ENCODE measurements around the gene TMEM52.
"Not testable (repeated sequence)": the region's sequence is repeated elsewhere in the genome, so short reads cannot be mapped to it uniquely, and the experiment has no call there.

Gene TMEM52

DNA sequence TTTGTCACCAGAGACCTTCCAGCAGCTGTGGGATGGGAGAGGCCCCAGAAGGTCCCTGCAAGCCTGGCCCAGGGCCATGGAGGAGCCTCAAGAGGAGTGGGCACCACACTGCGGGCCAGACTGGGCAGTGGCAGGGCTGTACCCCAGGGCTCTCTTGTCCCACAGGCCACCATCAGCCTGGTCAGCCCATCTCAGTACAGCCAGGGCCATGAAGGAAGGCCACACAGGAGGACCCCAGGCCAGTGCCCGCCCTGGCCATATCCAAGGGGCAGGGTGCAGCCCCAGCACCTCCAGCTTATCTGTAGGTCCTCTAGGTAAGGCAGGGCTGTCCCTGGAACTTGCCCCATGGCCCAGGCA lies 25.1 kb downstream of the TMEM52 start:
- no peak for DNase-seq (ENCODE audit: low spot score)

DNA sequence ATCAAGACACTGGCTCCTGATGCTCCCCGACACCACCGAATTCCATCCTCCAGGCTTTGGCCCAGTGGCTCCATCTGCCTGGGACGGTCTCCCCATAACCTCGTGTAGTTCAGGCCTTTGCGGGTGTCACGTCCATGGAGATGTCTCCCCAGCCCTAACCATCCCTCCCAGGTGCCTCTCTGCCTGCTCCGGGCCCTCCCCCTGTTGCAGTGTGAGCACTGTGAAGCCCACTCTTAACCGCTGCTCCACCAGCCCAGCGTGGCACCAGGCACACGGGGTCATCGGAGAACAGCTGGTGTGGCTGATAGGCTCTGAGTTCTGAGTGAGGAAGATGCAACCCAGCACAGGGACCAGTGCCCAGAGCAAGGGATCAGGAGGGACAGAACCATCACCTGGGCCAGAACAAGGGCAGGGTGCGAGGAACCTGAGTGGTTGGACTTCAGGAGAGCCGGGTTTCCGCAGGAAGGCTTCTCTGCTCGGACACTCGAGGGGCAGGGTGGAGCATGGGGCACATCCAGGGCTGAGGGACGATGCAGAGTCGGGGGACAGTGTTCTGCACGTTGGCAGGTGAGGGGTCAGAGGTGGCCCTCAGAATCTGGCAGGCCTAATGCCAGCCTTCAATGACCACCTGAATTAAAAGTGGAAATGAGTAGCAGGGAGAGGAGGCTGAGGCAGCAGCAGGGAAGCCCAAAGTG lies 25.6 kb downstream of the TMEM52 start:
- no peak for DNase-seq (ENCODE audit: low spot score)

DNA sequence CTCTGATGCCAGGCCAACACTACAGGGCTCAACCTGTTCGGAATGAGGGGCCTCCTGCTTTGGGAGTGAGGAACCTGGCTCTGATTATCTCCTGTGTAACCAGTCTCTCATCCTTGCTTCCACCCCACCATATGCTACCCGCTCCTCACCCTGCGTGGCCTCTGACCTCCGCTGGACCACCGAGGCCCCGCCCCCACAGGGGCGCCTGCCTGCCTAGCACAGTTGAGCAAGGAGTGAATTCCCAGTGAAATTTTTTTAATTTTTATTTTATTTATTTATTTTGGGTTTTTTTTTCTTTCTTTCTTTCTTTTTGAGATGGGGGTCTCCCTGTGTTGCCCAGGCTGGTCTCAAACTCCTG lies 26.3 kb downstream of the TMEM52 start:
- DNase-seq (ENCODE audit: low spot score): no peak

DNA sequence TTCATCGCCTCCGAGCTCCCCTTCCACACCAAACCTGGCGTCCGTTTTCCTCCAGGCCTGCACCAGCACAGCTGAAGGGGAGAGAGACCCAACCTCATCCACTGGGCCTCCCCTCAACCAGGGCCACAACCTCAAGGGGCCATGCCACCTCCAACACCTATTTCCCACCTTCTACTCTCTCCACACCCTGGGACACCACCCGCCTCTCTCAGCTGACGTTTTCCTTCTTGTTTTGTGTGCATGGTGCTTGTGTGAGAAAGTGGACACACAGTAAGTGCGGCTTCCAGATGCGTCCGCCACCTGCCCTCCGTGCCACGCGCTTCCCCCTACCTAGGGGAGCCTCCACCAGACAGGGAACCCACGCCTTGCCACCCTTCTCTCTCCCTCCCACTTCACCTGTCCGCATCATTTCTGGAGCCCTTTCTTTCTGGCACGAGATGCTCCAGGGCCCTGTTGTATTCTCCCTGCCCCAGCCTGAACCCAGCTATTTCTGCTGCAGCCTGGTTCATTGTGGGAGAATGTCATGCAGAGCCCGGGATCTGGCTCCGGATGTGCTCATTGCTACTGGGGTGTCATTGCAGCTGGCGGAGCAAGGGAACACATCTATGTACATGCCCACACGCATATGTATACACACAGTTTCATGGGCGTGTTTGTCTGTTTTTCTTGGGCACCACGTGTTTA lies 26.9 kb downstream of the TMEM52 start:
- no peak for DNase-seq (ENCODE audit: low spot score)

DNA sequence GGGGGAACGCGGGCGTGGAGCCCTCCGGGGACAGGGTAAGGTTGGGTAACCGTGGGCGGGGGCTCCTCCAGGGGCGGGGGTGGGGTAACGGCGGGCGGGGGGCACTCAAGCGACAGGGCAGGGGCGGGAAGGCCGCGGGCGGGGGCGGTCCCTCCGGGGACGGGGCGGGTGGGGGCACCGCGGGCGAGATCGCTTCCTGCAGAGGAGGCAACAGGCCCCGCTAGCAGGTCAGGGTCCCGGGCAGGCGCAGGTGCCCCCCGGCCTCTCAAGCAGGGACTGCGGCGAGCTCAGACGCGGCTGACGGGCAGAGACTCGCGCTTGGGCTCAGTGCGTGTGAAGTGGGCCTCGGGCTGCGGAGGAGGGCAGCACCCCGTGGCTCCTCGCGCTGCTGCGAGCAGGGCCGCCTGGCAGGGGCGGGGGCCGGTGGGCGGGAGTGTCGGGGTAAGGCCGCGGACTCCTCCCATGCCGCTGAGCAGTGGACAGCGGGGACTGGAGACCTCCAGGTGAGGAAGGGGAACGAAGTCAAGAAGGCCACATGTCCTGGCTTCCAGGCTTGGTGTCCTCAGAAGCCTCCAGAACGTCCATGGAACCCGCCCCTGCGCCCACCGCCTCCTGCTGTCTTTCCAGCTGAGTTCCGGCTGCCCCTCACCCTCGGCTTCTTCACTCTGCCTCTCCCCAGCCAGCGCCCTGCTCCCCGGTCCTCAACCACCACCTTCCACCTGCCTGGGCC lies 27.6 kb downstream of the TMEM52 start:
- peak; percentile 93 for DNase-seq (ENCODE audit: low spot score)

DNA sequence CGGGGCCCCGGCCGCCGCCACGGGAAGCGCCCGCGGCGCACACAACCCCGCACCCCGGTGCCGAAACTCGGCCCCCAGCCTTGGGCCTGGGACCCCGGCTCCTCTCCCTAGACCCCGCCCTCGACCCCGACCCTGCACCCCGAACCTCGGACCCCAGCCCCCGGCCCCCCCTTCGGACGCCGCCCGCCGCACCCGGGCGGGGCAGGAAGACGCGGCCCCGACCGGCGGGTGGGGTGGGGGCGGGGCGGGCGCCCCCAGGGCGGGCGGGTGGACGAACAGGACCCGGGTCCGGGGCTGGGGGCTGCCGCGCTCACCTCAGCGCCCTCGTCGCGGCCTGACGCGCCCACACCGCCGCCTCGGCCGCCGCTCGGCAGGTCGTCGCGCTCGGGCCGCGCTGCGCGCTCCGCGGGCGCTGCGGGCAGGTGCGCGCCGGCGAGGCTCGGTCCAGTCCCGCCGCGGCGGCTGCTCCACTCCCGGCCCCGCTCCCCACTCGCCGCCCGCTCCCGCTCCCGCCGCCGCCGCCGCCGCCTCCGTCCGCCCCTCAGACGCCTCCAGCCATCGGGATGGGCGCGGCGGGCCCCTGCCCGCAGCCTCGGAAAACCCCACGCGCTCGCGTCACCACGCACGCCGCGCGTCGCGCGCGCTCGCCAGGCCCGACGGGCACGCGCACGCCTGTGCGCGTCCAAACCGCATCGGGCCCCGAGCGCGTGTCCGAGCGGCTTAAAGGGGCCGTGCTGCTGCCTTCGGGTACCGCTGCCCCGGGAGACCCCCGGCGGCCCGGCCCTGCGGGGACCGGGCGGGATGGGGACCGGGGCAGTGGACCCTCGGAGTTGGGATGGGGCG lies 28.4 kb downstream of the TMEM52 start, which contains the start of gene GNB1:
TSS of gene GNB1 (minus strand) at position 582 of the 843 bp plus-strand sequence. CDS start 65,634 bp downstream, outside the sequence.
- DNase-seq (ENCODE audit: low spot score): peak; percentile 95

DNA sequence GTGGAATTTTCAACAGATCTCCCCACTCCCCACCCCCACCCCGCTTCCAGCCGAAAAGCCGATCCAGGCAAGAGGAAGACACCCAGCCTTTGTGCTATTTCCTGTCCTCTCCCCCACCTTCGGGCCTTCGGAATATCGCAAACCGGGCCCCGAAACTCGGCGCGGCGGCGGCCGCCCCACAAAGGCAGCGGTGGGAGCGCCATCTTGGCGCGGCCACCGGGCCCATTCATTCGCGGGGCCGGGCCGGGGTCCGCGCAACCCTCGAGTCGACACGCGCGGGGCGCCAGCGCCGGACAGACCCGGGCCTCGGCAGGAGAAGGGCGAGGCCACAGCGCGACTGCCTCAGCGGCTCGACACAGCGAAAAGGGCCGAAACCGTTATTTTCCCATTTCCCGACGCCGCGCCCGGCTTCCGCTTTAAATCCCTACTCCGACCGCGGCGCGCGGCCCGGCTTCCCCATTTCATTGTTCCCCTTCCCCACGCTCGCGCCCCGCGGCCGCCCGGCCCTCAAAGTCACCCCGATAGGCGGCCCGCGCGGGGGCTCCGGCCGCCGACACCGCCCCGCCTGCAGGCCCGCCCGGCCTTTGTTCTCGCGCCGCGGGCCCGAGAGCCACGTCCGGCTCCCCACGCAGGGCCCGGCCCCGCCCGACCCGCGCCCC lies 29.1 kb downstream of the TMEM52 start:
- no peak for DNase-seq (ENCODE audit: low spot score)

DNA sequence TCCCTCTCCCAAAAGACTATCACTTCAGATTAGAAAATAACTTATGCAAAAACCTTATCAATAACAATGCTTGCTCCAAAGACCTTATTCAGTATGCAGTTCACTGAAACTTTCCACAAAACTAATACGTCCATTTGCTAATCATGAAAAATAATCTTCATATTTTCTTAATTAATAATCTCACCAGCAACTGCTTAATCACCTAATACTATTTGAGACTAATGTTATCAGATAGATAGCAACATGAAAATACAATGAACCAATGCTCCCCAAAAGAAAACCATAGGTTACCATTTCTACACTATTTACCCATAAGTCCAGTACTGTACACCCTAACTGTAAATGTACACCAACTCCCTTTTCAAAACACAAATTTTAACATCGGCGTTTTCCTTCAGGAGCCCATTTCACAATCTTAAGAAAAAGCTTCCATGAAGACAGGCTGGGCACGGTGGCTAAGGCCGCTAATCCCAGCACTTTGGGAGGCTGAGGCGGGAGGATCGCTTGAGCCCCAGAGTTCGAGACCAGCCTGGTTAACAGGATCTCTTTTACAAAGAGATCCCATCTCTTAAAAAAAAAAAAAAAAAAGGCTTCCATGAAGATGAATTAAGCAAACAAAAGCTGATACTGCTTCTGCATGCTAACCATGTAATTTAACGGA lies 29.9 kb downstream of the TMEM52 start:
- no peak for DNase-seq (ENCODE audit: low spot score)

DNA sequence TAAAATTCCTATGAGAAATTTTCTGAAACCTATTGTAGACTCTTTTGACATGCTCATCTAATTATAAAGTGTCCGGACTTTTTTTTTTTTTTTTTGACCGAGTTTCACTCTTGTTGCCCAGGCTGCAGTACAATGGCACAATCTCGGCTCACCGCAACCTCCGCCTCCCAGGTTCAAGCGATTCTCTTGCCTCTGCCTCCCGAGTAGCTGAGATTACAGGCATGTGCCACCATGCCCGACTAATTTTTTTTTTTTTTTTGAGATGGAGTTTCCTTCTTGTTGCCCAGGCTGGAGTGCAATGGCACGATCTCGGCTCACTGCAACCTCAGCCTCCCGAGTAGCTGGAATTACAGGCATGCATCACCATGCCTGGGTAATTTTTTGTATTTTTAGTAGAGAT lies 35.2 kb downstream of the TMEM52 start:
- DNase-seq (ENCODE audit: low spot score): not testable (repeated sequence)

DNA sequence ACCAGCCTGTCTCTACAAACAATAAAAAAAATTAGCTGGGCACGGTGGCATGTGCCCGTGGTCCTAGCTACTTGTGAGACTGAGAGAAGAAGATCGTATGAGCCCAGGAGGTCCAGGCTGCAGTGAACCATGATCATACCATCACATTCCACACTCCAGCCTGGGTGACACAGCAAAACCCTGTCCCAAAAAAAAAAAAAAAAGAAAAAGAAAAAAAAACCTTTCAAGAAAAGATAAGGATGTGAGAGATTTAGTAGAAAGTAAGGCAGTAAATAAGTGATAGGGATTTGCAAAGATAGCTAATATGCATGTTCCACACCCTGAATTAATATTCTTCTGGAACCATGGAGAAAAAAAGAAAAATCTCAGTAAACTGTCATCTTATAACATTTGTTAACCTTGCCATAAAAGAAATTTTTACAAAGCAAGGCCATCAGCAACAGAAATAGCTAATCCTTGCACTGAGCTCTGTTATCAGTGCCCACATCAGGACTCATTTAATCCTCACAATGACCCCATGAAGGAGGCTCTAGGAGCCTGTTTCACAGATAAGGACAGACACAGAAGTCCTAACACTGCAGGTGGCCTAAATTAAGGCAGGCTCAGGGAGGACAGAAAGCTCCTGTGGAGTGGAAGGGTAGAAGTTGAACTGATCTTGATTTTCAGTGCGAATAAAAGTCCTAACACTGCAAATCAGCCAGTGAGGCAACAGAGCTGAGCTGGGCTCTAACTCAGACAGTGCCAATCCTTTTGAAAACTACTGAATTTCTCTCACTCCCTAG lies 35.8 kb downstream of the TMEM52 start:
- no peak for DNase-seq (ENCODE audit: low spot score)

DNA sequence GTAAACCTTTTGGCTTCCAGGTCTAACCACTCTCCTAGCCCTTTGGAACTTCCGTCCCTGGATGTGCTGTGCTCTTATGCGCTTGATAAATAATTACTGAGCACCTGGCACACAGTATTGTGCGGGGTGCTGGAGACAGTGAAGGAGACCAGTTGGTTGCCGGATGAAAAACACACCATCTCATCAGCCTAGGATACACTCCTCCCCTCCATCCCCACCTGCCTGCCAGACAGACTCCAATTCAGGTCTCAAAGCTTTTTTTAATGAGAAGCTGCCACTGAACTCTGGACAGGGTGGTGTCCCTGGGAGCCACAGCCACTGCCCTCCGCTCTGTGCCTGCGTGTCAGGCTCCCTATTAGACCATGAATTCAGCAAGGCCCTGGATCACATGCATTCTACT lies 37.4 kb downstream of the TMEM52 start:
- no peak for DNase-seq (ENCODE audit: low spot score)

DNA sequence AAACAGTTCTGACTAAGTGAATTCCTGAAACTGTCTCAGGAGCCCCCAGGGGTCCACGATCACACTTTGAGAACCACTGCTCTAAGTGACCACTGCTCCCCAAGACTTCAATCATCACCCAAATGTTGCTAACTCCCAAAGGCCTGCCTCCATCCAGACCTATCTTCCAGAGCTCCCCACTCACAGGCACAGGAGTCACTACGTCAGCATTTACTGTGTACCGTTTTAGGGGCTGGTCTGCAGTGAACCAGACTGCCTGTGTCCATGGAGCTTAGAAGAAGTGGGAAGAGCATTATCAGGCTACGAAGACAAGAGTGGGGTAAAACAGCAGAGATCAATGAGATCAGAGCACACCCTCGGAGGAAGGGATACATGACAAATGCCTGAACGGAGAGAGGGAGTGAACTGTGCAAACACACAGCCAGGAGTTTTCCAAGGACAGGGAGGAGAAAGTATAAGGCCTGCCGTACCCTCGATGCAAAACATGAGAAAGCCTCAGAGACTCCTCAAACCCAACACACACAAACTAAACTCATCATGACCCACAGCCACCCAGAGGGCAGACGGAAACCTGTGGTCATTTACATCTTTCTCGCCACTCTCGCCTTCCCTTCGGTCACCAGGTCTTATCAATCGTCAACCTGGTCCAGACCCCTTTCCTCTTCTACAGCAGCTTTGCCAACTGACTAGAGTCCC lies 38.3 kb downstream of the TMEM52 start:
- no peak for DNase-seq (ENCODE audit: low spot score)

DNA sequence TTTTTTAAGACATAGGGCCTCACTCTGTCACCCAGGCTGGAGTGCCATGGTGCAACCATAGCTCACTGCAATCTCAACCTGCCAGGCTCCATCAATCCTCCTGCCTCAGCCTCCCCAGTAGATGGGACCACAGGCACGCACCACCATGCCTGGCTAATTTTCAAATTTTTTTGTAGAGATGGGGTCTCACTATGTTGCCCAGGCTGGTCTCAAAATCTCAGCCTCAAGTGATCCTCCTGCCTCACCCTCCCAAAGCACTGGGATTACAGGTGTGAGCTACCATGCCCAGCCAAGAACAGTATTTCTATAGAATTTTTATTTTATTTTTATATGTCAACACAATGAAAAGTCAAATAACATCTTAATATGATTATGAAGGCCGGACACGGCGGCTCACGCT lies 39.1 kb downstream of the TMEM52 start:
- no peak for DNase-seq (ENCODE audit: low spot score)

DNA sequence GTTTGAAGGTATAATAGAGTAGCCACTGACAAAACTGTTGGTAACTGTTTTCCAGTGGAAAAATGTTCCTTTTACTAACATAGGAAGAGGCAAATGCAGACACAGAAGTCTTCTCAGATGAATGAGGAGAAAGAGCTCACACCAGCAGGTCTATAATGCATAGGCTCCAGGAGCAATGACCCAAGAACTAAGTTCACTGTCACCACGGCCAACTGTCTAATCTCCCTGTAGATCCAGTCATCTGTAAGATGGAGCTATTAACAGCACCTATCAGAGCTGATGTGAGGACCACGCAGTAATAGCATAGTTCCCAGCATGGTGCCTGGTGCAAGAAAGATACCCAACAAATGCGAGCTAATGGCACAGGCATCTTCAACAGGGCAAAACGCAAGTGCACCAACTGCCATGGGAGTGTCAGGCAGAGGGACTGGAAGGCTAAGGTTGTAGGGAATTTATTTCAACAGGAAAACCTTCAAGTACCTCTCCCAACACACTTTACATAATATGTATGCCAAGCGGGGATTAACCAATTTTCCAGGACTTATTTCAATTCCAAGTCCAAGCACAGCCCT lies 41.1 kb downstream of the TMEM52 start:
- DNase-seq (ENCODE audit: low spot score): no peak

DNA sequence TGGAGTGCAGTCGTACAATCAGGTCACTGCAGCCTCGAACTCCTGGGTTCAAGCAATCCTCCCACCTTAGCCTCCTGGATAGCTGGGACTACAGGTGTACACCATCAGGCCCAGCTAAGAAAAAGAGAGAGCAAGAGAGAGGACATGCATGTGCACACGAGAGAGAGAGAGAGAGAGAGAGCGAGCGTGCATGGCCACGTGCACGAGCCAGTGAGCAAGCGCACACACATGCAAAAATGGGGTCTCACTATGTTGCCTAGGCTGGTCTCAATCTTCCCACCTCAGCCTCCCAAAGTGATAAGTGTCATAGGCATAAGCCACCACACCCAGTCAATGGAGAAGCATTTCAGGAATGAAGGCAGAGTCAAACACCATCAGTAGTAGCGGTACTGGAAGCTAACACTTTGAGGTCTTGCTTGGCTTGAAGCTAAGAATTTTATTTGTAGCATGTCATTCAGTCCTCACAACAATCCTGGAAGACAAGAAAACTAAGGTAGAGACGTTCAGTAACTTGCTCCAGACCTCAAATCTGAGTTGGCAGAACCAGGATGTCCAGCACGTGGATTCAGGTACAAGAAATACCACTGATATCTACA lies 42.6 kb downstream of the TMEM52 start:
- DNase-seq (ENCODE audit: low spot score): no peak

DNA sequence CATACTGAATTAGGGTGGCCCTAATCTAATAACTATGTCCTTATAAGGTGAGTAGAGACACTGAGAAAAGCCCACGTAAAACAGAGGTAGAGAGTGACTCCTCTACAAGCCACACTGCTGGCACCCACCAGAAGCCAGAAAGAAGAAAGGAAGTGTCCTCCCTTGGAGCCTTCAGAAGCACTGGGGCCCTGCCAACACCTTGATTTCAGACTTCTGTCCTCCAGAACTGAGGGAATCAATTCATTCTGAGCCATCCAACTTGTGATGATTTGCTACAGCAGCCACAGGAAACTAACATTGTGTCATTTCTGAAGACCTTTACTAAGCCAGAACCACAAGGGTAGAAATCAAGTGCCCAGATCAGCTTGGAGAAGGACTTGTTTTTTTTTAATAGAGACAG lies 43.1 kb downstream of the TMEM52 start:
- DNase-seq (ENCODE audit: low spot score): no peak

DNA sequence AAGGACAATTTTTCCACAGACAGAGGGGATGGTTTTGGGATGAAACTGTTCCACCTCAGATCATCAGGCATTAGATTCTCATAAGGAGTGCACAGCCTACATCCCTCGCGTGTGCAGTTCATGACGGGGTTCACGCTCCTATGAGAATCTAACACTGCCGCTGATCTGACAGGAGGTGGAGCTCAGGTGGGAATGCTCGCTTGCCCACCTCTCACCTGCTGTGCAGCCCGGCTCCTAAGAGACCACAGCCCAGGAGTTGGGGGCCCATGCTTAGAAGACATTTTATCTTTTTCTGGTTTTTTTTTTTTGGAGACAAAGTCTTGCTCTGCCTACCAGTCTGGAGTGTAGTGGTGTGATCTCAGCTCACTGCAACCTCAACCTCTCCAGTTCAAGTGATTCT lies 44.2 kb downstream of the TMEM52 start:
- DNase-seq (ENCODE audit: low spot score): no peak

DNA sequence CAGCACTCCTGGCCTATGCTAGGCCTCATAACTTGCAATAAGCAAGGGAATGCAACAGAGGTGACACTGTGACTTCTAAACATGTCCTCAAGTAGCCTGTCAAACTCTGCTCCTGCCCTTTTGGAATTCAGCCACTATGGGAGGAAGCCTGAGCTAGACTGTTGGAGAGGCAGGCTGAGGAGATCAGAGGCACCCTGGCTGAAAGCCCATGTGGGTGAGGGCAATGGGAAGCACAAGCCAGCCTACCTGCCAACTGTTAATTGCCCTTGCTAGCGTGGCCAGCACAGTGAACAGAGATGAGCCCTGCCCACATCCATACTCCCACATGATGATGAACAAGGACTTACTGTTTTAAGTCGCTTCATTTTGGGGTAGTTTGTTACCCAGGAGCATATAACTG lies 45.9 kb downstream of the TMEM52 start:
- DNase-seq (ENCODE audit: low spot score): no peak

Measured in left forelimb (tissue), 1 donor.